Sigmoid colon (tissue), 7 donors: ENCODE results near the gene TRIO. TPM values are rescaled to one million over a fixed set of nuclear protein-coding genes. Genes with fewer than 3 reads are reported as not detected.
A peak's percentile ranks its signal among the peaks of the same experiment; 100 is the strongest.

Experiments
- DNase-seq: peaks from one replicate; pipeline ENCODE4 v3.0.0-alpha.2; 2019
- H3K27ac ChIP-seq, 4 donors: fragments of 200-600 bp; sonication (generic); one replicate each; pipeline ENCODE4 v1.5.1; 2016 to 2019; ENCODE audit warnings: mild to moderate bottlenecking in 1 of 4
- H3K27me3 ChIP-seq, 3 donors: fragments of 200-600 bp; sonication (generic); one replicate each; pipeline ENCODE4 v1.5.1; 2019; ENCODE audit warnings: mild to moderate bottlenecking in 1 of 3
- H3K36me3 ChIP-seq, 4 donors: fragments of 200-600 bp; sonication (generic); one replicate each; pipeline ENCODE4 v1.5.1; 2016 to 2019
- H3K4me1 ChIP-seq, 4 donors: fragments of 200-600 bp; sonication (generic); one replicate each; pipeline ENCODE4 v1.5.1; 2017 to 2019
- H3K4me3 ChIP-seq, 4 donors: fragments of 200-600 bp; sonication (generic); one replicate each; pipeline ENCODE4 v1.5.1; 2017 to 2019; ENCODE audit warnings: mild to moderate bottlenecking in 2 of 4, moderate library complexity in 1 of 4
- H3K9me3 ChIP-seq, 4 donors: fragments of 200-600 bp in 3 of 4; sonication (generic) in 3 of 4; one replicate each; pipeline versions ENCODE4 v1.5.1 to v1.6.1; 2013 to 2019
- EP300 ChIP-seq, 4 donors: sonication (generic); formaldehyde crosslinking; IDR thresholded peaks; one replicate each; pipeline ENCODE4 v1.6.1; 2017; ENCODE audit warnings: antibody characterized with exemption in 4 of 4
- POLR2A ChIP-seq, 2 donors: fragments of 450-650 bp; IDR thresholded peaks; one replicate each; pipeline ENCODE4 v1.6.1; 2016; ENCODE audit warnings: antibody characterized with exemption in 2 of 2, mild to moderate bottlenecking in 2 of 2, moderate library complexity in 2 of 2
- POLR2AphosphoS5 ChIP-seq, 4 donors: sonication (generic); formaldehyde crosslinking; IDR thresholded peaks; one replicate each; pipeline ENCODE4 v1.6.1; 2017; ENCODE audit warnings: antibody characterized with exemption in 4 of 4
- WGBS, 2 donors: extraction: QIAGEN DNeasy Blood & Tissue Kit; methylation state at CpG; one replicate each; pipeline ENCODE4 v1.1.7; 2013; 5-methylcytosine and 5-hydroxymethylcytosine counted together
- intact Hi-C: fragments of 100-400 bp; cut with DNase I; formaldehyde crosslinking; loops from one replicate; pipeline ENCODE4 v1.15.1; 2023
- polyA plus RNA-seq, 3 donors: library from polyadenylated mRNA; stranded (reverse); fragments of 200-250 nt; gene quantifications; one replicate each; pipeline ENCODE4 v1.2.3, GENCODE V29; 2013
- total RNA-seq, 4 donors: library from RNA; depleted of rRNA; stranded (reverse); fragments of >200 nt; gene quantifications; one replicate each; pipeline ENCODE4 v1.1.0, GENCODE V29; 2016
- TF ChIP-seq, protein P1 (sequence below), 4 experiments: fragments of 450-650 bp in 3 of 4; fragments of 200-600 bp in 1 of 4; IDR thresholded peaks; one replicate each; pipeline ENCODE4 v1.5.1; 2016 to 2019; ENCODE audit warnings: antibody characterized with exemption in 4 of 4, mild to moderate bottlenecking in 3 of 4, moderate library complexity in 2 of 4
- donor health status: healthy with polysubstance abuse.
- donor health status: Bipolar disorder and iron deficiency.
- donor health status: healthy.

TRIO gene
- total and polyA plus RNA-seq, 7 donors, result 34.8 to 300 (median 119) TPM

- peak overlapping the region in 1 of 4 donors; percentile 15 for H3K27ac ChIP-seq
- WGBS, 2 donors, result 88 to 89% methylated on average over 2 of the region's 2 CpGs
These were observed 256.9 kb downstream of the TRIO start for GRCh38 chr5:14400085-14400484.

GRCh38 chr5:14400611-14401010, 257.5 kb downstream of the TRIO start:
- TF ChIP-seq POLR2AphosphoS5 (IDR thresholded peaks at IDR 0.05) (no peak), EP300 (IDR thresholded peaks at IDR 0.05) (no peak), POLR2A (IDR thresholded peaks at IDR 0.05) (no peak)
- TF ChIP-seq, protein P1, sequence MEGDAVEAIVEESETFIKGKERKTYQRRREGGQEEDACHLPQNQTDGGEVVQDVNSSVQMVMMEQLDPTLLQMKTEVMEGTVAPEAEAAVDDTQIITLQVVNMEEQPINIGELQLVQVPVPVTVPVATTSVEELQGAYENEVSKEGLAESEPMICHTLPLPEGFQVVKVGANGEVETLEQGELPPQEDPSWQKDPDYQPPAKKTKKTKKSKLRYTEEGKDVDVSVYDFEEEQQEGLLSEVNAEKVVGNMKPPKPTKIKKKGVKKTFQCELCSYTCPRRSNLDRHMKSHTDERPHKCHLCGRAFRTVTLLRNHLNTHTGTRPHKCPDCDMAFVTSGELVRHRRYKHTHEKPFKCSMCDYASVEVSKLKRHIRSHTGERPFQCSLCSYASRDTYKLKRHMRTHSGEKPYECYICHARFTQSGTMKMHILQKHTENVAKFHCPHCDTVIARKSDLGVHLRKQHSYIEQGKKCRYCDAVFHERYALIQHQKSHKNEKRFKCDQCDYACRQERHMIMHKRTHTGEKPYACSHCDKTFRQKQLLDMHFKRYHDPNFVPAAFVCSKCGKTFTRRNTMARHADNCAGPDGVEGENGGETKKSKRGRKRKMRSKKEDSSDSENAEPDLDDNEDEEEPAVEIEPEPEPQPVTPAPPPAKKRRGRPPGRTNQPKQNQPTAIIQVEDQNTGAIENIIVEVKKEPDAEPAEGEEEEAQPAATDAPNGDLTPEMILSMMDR (IDR thresholded peaks at IDR 0.05), result no peak
- Histone ChIP-seq H3K27ac (peak overlapping the region in 1 of 4 donors; percentile 15), H3K9me3 (no peaks in the 10 kb centered on the region), H3K4me1 (peaks cover 0 to 32% (median 8%) of the 10 kb centered on the region in 4 donors), H3K27me3 (no peaks in the 10 kb centered on the region), H3K36me3 (peaks cover 0 to 55% (median 17%) of the 10 kb centered on the region in 4 donors), H3K4me3 (no peak overlapping the region)
- DNase-seq, result no peak
- 90 to 93% methylated on average over 5 of the region's 5 CpGs for WGBS, 2 donors
- intact Hi-C loops, result no loop called here

More at GRCh38 chr5:14400085-14400484, 256.9 kb downstream of the TRIO start:
- peaks cover 0 to 55% (median 19%) of the 10 kb centered on the region in 4 donors for H3K36me3 ChIP-seq
- H3K27me3 ChIP-seq, result no peaks in the 10 kb centered on the region
- H3K4me1 ChIP-seq, result peaks cover 0 to 32% (median 8%) of the 10 kb centered on the region in 4 donors
- H3K4me3 ChIP-seq, result no peak overlapping the region
- intact Hi-C loops, result no loop called here
- no peak for DNase-seq
- TF ChIP-seq POLR2AphosphoS5 (IDR thresholded peaks at IDR 0.05), result peak in 1 of 4 donors; percentile 12
- TF ChIP-seq EP300 (IDR thresholded peaks at IDR 0.05), result no peak
- H3K9me3 ChIP-seq, result no peaks in the 10 kb centered on the region

- intact Hi-C loops, result no loop called here
- H3K27ac ChIP-seq, result no peak overlapping the region
- DNase-seq, result no peak
- H3K36me3 ChIP-seq, result peaks cover 6 to 57% (median 20%) of the 10 kb centered on the region in 4 donors
- no peaks in the 10 kb centered on the region for H3K9me3 ChIP-seq
- TF ChIP-seq POLR2AphosphoS5 (IDR thresholded peaks at IDR 0.05) (no peak), EP300 (IDR thresholded peaks at IDR 0.05) (no peak), POLR2A (IDR thresholded peaks at IDR 0.05) (no peak)
- TF ChIP-seq, protein P1 (IDR thresholded peaks at IDR 0.05), result no peak
- peaks cover 0 to 30% (median 8%) of the 10 kb centered on the region in 4 donors for H3K4me1 ChIP-seq
- no peak overlapping the region for H3K4me3 ChIP-seq
- 88 to 93% methylated on average over 3 of the region's 3 CpGs for WGBS, 2 donors
- H3K27me3 ChIP-seq, result no peaks in the 10 kb centered on the region
These were observed 258.5 kb downstream of the TRIO start for GRCh38 chr5:14401639-14402038.

- no peak overlapping the region for H3K27ac ChIP-seq
- H3K9me3 ChIP-seq, result no peaks in the 10 kb centered on the region
- peaks cover 12 to 57% (median 20%) of the 10 kb centered on the region in 4 donors for H3K36me3 ChIP-seq
- no peaks in the 10 kb centered on the region for H3K27me3 ChIP-seq
- 97 to 99% methylated on average over 6 of the region's 6 CpGs for WGBS, 2 donors
- TF ChIP-seq POLR2A (IDR thresholded peaks at IDR 0.05), result no peak
- TF ChIP-seq POLR2AphosphoS5 (IDR thresholded peaks at IDR 0.05), result no peak
- no peak for TF ChIP-seq EP300 (IDR thresholded peaks at IDR 0.05)
- TF ChIP-seq, protein P1 (IDR thresholded peaks at IDR 0.05), result no peak
- no peak overlapping the region for H3K4me3 ChIP-seq
- no peak for DNase-seq
- H3K4me1 ChIP-seq, result peaks cover 0 to 28% (median 6%) of the 10 kb centered on the region in 4 donors
- intact Hi-C loops, result no loop called here
These were observed 259.3 kb downstream of the TRIO start for GRCh38 chr5:14402424-14402823.

DNA sequence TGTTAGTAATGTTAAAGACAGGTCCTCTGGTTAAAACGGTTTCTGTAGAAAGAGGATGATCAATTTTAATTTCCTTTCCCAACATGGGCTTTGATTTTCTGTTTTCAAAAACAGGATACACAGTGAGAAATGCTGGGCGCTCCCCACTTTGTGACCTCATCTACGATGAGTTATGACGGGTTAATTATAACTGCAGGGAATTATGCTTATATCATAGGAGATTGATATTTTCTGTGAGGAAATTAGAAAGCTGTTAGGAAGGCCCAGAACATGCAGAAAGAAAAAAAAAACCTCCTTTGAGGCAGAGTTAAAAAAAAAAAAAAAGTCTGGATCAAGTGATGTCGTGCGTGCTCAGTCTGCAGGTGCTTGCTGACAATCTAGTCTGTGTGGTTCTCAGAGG, 261.6 kb downstream of the TRIO start:
- DNase-seq, result no peak
- 69 to 86% methylated on average over 6 of the region's 6 CpGs for WGBS, 2 donors
- H3K36me3 ChIP-seq, result peaks cover 12 to 72% (median 27%) of the 10 kb centered on the region in 4 donors

More for the DNA sequence above, 261.6 kb downstream of the TRIO start:
- H3K27ac ChIP-seq, result no peak overlapping the region
- TF ChIP-seq POLR2AphosphoS5 (IDR thresholded peaks at IDR 0.05) (no peak), POLR2A (IDR thresholded peaks at IDR 0.05) (no peak), EP300 (IDR thresholded peaks at IDR 0.05) (no peak)
- TF ChIP-seq, protein P1 (IDR thresholded peaks at IDR 0.05), result no peak
- H3K27me3 ChIP-seq, result no peaks in the 10 kb centered on the region
- no peak overlapping the region for H3K4me3 ChIP-seq
- H3K4me1 ChIP-seq, result peaks cover 0 to 11% (median 3%) of the 10 kb centered on the region in 4 donors
- H3K9me3 ChIP-seq, result no peaks in the 10 kb centered on the region
- intact Hi-C loops, result no loop called here
